Measurements from ENCODE around the gene FGD5.

Gene FGD5, protein sequence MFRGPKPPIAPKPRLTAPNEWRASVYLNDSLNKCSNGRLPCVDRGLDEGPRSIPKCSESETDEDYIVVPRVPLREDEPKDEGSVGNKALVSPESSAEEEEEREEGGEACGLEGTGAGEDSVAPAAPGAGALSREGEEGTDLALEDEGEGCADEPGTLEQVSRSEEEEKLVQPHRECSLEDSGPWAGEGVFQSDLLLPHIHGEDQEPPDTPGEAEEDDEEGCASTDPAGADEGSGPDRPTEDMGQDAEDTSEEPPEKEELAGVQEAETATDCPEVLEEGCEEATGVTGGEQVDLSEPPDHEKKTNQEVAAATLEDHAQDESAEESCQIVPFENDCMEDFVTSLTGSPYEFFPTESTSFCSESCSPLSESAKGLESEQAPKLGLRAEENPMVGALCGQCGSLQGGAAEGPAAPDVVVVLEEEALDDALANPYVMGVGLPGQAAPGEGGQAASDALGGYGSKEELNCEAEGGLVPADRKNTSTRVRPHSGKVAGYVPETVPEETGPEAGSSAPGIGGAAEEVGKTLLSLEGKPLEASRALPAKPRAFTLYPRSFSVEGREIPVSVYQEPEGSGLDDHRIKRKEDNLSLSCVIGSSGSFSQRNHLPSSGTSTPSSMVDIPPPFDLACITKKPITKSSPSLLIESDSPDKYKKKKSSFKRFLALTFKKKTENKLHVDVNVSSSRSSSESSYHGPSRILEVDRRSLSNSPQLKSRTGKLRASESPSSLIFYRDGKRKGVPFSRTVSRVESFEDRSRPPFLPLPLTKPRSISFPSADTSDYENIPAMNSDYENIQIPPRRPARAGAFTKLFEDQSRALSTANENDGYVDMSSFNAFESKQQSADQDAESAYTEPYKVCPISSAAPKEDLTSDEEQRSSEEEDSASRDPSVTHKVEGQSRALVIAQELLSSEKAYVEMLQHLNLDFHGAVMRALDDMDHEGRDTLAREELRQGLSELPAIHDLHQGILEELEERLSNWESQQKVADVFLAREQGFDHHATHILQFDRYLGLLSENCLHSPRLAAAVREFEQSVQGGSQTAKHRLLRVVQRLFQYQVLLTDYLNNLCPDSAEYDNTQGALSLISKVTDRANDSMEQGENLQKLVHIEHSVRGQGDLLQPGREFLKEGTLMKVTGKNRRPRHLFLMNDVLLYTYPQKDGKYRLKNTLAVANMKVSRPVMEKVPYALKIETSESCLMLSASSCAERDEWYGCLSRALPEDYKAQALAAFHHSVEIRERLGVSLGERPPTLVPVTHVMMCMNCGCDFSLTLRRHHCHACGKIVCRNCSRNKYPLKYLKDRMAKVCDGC (N-terminal part only)

DNA sequence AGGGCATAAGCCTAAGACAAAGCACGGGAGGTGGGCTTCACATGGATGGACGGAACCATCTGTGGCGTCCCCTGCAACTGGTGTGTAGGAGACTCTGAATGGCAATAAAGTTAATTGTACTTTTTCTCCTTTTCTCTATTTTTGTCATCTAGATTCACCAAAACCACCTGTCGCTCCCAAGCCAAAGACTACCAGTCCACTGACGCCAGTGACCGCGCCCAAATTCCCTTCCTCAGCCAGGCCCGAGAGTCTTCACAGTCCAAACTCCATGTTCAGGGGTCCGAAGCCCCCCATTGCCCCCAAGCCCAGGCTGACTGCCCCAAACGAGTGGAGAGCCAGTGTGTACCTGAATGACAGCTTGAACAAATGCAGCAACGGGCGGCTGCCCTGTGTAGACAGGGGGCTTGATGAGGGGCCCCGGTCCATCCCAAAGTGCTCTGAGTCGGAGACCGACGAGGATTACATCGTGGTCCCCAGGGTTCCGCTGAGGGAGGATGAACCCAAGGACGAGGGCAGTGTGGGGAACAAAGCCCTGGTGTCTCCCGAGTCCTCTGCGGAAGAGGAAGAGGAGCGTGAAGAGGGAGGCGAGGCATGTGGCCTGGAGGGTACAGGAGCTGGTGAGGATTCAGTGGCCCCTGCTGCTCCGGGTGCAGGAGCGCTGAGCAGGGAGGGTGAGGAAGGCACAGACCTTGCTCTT, at the start of gene FGD5:
FGD5 (plus strand) TSS at position 159 of the 697 bp plus-strand sequence; CDS start at position 269, 110 bp downstream.
- Histone ChIP-seq H3K9me2 (replicated peaks; ENCODE audit: control insufficient read depth, low read length) (no peaks in the 10 kb centered on the region), H3F3A (ENCODE audit: control insufficient read depth, insufficient read depth) (no peaks in the 10 kb centered on the region), H3K27ac (ENCODE audit: low read depth, low read length) (no peak within 1 kb of the TSS), H3K9me3 (ENCODE audit: control insufficient read depth, insufficient read depth, low read length) (no peaks in the 10 kb centered on the region), H3K4me1 (ENCODE audit: control insufficient read depth, low read length) (no peaks in the 10 kb centered on the region), H4K20me1 (ENCODE audit: control insufficient read depth, insufficient read depth, low read depth, low read length) (no peaks in the 10 kb centered on the region), H3K4me3 (ENCODE audit: low read length) (no peak within 1 kb of the TSS), H3K4me2 (ENCODE audit: low read length) (no peak within 1 kb of the TSS), H3K36me3 (ENCODE audit: control insufficient read depth, low read length) (no peaks in the 10 kb centered on the region), H3K27me3 (ENCODE audit: control insufficient read depth, low read length) (peaks cover 22% of the 10 kb centered on the region), H3K79me2 (ENCODE audit: control insufficient read depth, low read length) (no peaks in the 10 kb centered on the region)
- no peak for TF ChIP-seq EZH2phosphoT487 (IDR thresholded peaks at IDR 0.05; ENCODE audit: borderline replicate concordance, low read length)
- TF ChIP-seq, protein P1, sequence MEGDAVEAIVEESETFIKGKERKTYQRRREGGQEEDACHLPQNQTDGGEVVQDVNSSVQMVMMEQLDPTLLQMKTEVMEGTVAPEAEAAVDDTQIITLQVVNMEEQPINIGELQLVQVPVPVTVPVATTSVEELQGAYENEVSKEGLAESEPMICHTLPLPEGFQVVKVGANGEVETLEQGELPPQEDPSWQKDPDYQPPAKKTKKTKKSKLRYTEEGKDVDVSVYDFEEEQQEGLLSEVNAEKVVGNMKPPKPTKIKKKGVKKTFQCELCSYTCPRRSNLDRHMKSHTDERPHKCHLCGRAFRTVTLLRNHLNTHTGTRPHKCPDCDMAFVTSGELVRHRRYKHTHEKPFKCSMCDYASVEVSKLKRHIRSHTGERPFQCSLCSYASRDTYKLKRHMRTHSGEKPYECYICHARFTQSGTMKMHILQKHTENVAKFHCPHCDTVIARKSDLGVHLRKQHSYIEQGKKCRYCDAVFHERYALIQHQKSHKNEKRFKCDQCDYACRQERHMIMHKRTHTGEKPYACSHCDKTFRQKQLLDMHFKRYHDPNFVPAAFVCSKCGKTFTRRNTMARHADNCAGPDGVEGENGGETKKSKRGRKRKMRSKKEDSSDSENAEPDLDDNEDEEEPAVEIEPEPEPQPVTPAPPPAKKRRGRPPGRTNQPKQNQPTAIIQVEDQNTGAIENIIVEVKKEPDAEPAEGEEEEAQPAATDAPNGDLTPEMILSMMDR (IDR thresholded peaks at IDR 0.05; ENCODE audit: low read depth, low read length, poor library complexity, severe bottlenecking), result no peak

DNA sequence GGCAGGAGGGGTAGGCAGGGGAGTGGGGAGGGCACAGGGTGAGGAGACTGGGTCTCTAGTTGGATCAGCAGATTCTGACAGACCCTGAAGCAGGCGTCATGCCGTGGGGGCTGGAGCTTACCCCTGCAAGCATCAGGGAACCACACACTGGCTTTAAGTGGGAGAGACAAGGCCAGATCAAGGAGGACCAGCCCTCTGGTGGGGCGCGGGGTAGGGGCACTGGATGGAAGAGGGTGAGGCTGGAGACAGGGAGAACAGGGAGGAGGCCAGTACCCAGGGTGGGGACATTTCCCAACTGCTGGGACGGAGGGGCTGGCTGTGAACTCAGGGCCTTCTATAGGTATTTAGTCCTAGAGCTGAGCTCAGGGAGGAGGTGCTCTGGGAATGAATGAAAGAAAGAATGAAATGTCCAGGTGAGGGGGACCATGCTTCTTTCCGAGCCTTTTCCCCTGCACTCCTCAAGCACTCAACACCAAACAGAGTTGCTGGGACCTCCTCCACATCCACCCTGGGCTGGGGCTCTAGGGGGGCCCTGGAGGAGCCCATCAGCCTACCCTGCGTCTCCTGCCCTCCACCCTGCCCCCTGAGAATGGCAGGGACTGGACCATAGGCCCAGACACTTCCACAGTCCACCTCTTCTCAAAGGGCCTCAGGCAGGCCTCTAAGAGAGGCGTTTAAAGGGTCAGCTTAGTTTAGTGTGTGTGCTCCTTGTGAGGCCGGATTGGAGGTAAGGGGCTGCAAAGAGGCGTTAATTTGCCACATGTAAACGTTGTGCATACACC, 49.0 kb upstream of the FGD5 start:
- Histone ChIP-seq H4K20me1 (ENCODE audit: control insufficient read depth, insufficient read depth, low read depth, low read length) (no peaks in the 10 kb centered on the region), H3K36me3 (ENCODE audit: control insufficient read depth, low read length) (no peaks in the 10 kb centered on the region), H3K4me3 (ENCODE audit: low read length) (no peak overlapping the region), H3K79me2 (ENCODE audit: control insufficient read depth, low read length) (no peaks in the 10 kb centered on the region), H3K9me3 (ENCODE audit: control insufficient read depth, insufficient read depth, low read length) (no peaks in the 10 kb centered on the region), H3K27ac (ENCODE audit: low read depth, low read length) (no peak overlapping the region), H3K9me2 (replicated peaks; ENCODE audit: control insufficient read depth, low read length) (no peaks in the 10 kb centered on the region), H3K27me3 (ENCODE audit: control insufficient read depth, low read length) (no peaks in the 10 kb centered on the region), H3F3A (ENCODE audit: control insufficient read depth, insufficient read depth) (no peaks in the 10 kb centered on the region), H3K4me1 (ENCODE audit: control insufficient read depth, low read length) (peaks cover 14% of the 10 kb centered on the region), H3K4me2 (ENCODE audit: low read length) (no peak overlapping the region)
- TF ChIP-seq, protein P1 (IDR thresholded peaks at IDR 0.05; ENCODE audit: low read depth, low read length, poor library complexity, severe bottlenecking), result no peak
- TF ChIP-seq EZH2phosphoT487 (IDR thresholded peaks at IDR 0.05; ENCODE audit: borderline replicate concordance, low read length), result no peak

DNA sequence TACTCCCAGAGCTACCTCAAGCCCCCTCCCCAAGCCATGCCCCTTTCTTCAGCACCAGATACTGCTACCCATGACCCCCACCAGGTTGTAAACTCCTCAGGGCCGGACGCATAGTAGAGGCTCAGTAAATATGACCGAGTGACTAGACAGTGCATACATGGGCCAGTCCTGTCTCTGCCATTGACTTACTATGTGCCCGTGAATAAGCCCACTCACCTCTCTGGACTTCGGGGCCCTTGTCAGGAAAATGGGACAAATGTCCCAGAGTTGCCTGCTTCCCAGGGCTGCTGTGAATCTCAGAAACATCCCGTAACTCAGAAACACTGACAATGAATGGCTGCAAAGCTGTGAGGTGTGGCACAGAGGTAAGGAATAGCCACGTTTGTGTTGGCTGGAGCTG, 48.2 kb upstream of the FGD5 start:
- Histone ChIP-seq H4K20me1 (ENCODE audit: control insufficient read depth, insufficient read depth, low read depth, low read length) (no peaks in the 10 kb centered on the region), H3K27ac (ENCODE audit: low read depth, low read length) (no peak overlapping the region), H3K4me2 (ENCODE audit: low read length) (no peak overlapping the region), H3K27me3 (ENCODE audit: control insufficient read depth, low read length) (no peaks in the 10 kb centered on the region), H3K79me2 (ENCODE audit: control insufficient read depth, low read length) (no peaks in the 10 kb centered on the region), H3K36me3 (ENCODE audit: control insufficient read depth, low read length) (no peaks in the 10 kb centered on the region), H3K9me2 (replicated peaks; ENCODE audit: control insufficient read depth, low read length) (no peaks in the 10 kb centered on the region), H3F3A (ENCODE audit: control insufficient read depth, insufficient read depth) (no peaks in the 10 kb centered on the region), H3K4me1 (ENCODE audit: control insufficient read depth, low read length) (peaks cover 14% of the 10 kb centered on the region), H3K9me3 (ENCODE audit: control insufficient read depth, insufficient read depth, low read length) (no peaks in the 10 kb centered on the region), H3K4me3 (ENCODE audit: low read length) (no peak overlapping the region)
- TF ChIP-seq EZH2phosphoT487 (IDR thresholded peaks at IDR 0.05; ENCODE audit: borderline replicate concordance, low read length), result no peak
- TF ChIP-seq, protein P1 (IDR thresholded peaks at IDR 0.05; ENCODE audit: low read depth, low read length, poor library complexity, severe bottlenecking), result no peak
